GM12874 (cell line): ENCODE measurements around the gene ZNF358.

Experiments used
- CTCF ChIP-seq: IDR thresholded peaks from 2 replicates; pipeline ENCODE4 v1.5.1; 2011; ENCODE audit warnings: low read depth, mild to moderate bottlenecking, control low read depth, low read length, moderate library complexity; ENCODE audit not compliant: insufficient read depth

Gene ZNF358

GRCh38 chr19:7516333-7516732 lies 430 bp downstream of the ZNF358 start:
- TF ChIP-seq CTCF: no peak

GRCh38 chr19:7516878-7517277 lies 975 bp downstream of the ZNF358 start:
- TF ChIP-seq CTCF: no peak

GRCh38 chr19:7519361-7520130 lies 3.6 kb downstream of the ZNF358 start:
- TF ChIP-seq CTCF: no peak

GRCh38 chr19:7520131-7521051 lies 4.5 kb downstream of the ZNF358 start:
- TF ChIP-seq CTCF: no peak

- TF ChIP-seq CTCF: no peak
Measured at GRCh38 chr19:7521551-7522071, 5.7 kb downstream of the ZNF358 start.

GRCh38 chr19:7522072-7522922 lies 6.4 kb downstream of the ZNF358 start, which contains the start of gene MCOLN1:
TSS of gene MCOLN1 (plus strand) at chr19:7522624. CDS start at chr19:7522751, 127 bp downstream.
- no peak for TF ChIP-seq CTCF
